SKM-1 treated with dmso at 0.1 percent for 144 hours (cell line): ENCODE results near the gene FBF1.
A peak's percentile ranks its signal among the peaks of the same experiment; 100 is the strongest.
"Not testable (repeated sequence)": the region's sequence is repeated elsewhere in the genome, so short reads cannot be mapped to it uniquely, and the experiment has no call there.

Experiments used
- DNase-seq: peaks from one replicate; lab custom pipeline; 2025; ENCODE audit not compliant: unreplicated experiment; lab: John Stamatoyannopoulos, UW

Gene FBF1

GRCh38 chr17:75940727-75941441 is at the start of gene FBF1:
FBF1 (minus strand) TSS chr17:75941042; CDS start chr17:75938149, 2,893 bp downstream.
- peak; percentile 92 for DNase-seq

- no peak for DNase-seq
Observed at GRCh38 chr17:75987041-75987440, 46.2 kb upstream of the FBF1 start.

- no peak for DNase-seq
Observed at GRCh38 chr17:75985986-75986385, 45.1 kb upstream of the FBF1 start.

GRCh38 chr17:75983501-75984181 is 42.8 kb upstream of the FBF1 start:
- DNase-seq = no peak

- no peak for DNase-seq
Observed at GRCh38 chr17:75981019-75981615, 40.3 kb upstream of the FBF1 start.

- DNase-seq = no peak
Observed at GRCh38 chr17:75980188-75981018, 39.6 kb upstream of the FBF1 start.

- DNase-seq = no peak
Observed at GRCh38 chr17:75979705-75980187, 38.9 kb upstream of the FBF1 start.

GRCh38 chr17:75978938-75979704 is 38.3 kb upstream of the FBF1 start, which contains the start of the genes ACOX1 and TEN1:
ACOX1 (minus strand) TSS chr17:75979166; CDS start chr17:75979073, 93 bp downstream.
TEN1 (plus strand) TSS chr17:75979240; CDS start chr17:75986193, 6,953 bp downstream.
- DNase-seq = peak; percentile 95

GRCh38 chr17:75976175-75976848 is 35.5 kb upstream of the FBF1 start:
- DNase-seq = no peak

GRCh38 chr17:75975757-75976174 is 34.9 kb upstream of the FBF1 start:
- no peak for DNase-seq

GRCh38 chr17:75975187-75975586 is 34.3 kb upstream of the FBF1 start:
- DNase-seq = not testable (repeated sequence)

- DNase-seq = no peak
Observed at GRCh38 chr17:75970626-75971025, 29.8 kb upstream of the FBF1 start.

GRCh38 chr17:75970011-75970523 is 29.2 kb upstream of the FBF1 start:
- DNase-seq = peak; percentile 33

GRCh38 chr17:75969044-75969443 is 28.2 kb upstream of the FBF1 start:
- DNase-seq = not testable (repeated sequence)

GRCh38 chr17:75965468-75965867 is 24.6 kb upstream of the FBF1 start:
- no peak for DNase-seq

- no peak for DNase-seq
Observed at GRCh38 chr17:75959839-75960511, 19.1 kb upstream of the FBF1 start.

- DNase-seq = no peak
Observed at GRCh38 chr17:75959051-75959838, 18.4 kb upstream of the FBF1 start.
